ENCODE results near the gene BCORL1.

DNA sequence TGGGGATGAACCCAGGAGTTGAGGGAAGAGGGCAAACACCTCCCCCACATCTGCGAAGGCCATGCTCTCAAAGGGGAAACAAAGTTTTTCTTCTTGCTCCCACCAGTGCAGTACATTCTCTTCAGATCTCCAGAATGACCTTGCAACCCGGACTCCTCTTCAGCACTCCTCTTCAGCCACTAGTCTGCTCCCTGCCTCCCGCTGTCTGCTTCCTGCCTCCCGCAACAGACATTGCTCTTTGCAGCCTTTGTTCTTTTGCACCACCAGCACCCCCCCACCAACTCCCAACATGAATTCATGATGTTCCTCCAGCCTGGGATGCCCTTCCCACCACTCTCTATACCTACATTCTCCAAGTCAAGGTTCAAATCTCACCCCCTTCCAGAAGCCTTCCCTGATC lies 44.4 kb upstream of the BCORL1 start:
- no peak for TF ChIP-seq CTCF (IDR thresholded peaks at IDR 0.05; ENCODE audit: poor library complexity)
- no peak for TF ChIP-seq EZH2 (IDR thresholded peaks at IDR 0.05; ENCODE audit: borderline replicate concordance)
- no peak for TF ChIP-seq EZH2phosphoT487 (IDR thresholded peaks at IDR 0.05; ENCODE audit: low read depth, severe bottlenecking, unreplicated experiment)

Measured in hepatocyte (in vitro differentiated cells).